Head of caudate nucleus (tissue), 42 donors: ENCODE results near the gene NACAD.

Experiments
- DNase-seq, 42 donors: peaks; one replicate each; pipeline versions ENCODE4 v3.0.0 to v3.0.0-alpha.2; 2020 to 2021; ENCODE audit warnings: mixed read lengths in 7 of 42
- intact Hi-C: fragments of 100-400 bp; cut with DNase I; formaldehyde crosslinking; loops from one replicate; pipeline ENCODE4 v1.15.0; 2022

The NACAD gene

DNA sequence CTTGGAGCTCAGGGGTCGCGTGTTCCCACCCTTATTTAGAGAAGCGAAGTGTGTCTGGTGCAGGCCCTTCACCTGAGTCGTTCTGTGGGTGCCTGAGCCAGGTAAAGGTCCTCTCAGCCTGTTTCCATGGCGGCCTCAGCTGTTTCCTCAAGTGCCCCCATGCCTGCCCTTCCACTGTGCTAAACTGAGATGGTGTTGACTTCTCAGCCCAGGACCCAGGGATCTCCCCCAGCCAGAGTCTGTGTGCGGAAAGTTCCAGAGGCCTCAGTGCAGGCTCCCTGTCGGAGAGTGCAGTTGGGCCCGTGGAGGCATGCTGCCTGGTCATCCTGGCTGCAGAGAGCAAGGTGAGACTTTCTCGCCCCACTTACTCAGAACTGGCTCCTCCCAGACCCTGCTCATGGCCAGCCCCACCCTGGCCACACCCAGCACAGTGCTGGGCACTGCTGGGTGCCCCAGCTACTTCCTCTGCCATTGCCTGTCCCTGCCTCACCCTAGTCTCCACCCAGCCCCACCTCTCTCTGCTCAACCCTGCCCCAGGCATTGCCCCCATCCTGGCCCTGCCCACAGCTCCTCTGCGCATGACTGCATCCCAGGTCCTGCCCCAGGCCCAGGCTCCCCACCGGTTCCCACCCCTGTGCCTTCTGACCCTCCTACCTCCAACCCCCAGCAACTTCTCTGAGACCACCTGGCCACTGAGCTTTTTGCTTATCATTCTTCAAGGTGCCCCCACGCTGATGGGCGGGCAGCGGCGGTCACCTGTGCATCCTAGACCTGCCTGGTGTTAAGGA, 20.3 kb downstream of the NACAD start:
- peak in 1 of 42 donors; percentile 19 for DNase-seq
- intact Hi-C loops, result no loop called here

DNA sequence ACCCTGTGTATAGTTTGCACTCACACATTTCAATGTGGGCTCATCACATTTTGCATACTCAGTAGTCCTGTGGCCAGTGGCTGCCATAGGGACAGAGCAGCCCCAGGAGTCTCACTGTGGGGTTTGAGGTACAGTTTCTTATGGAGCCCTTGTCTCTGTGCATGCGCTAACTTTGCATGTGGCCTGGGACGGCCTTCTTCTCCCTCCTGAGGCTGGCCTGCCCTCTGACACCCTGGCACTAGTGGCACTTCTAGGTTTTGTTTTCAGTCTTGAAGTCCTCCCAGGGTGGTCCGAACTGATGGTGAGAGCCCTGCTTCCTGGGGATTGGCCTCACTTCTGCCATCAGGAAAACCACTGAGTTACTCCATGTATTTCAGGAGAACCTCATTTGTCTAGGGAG, 21.2 kb downstream of the NACAD start:
- intact Hi-C loops, result no loop called here
- peak in 1 of 42 donors; percentile 12 for DNase-seq

DNA sequence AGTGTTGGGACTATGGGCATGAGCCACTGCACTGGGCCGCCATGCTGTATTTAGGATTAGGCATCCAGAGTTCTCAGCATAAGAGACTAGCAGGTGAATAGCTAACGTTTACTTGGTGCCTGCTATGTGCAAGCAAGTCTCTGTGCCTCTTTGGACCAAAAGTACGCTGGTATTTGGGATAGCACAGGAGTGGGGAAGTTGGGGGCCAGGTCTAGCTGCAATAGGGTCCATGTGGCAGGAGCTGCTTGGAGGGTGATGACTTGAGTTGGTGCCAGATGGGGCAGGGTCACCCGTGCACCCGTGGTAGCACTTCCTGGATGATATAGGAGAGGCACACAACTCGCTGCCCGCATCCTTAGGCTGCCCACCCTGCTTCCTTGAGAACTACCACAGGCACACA, 22.4 kb downstream of the NACAD start:
- DNase-seq, result peak in 2 of 42 donors; percentile 21 to 33
- intact Hi-C loops, result no loop called here

DNA sequence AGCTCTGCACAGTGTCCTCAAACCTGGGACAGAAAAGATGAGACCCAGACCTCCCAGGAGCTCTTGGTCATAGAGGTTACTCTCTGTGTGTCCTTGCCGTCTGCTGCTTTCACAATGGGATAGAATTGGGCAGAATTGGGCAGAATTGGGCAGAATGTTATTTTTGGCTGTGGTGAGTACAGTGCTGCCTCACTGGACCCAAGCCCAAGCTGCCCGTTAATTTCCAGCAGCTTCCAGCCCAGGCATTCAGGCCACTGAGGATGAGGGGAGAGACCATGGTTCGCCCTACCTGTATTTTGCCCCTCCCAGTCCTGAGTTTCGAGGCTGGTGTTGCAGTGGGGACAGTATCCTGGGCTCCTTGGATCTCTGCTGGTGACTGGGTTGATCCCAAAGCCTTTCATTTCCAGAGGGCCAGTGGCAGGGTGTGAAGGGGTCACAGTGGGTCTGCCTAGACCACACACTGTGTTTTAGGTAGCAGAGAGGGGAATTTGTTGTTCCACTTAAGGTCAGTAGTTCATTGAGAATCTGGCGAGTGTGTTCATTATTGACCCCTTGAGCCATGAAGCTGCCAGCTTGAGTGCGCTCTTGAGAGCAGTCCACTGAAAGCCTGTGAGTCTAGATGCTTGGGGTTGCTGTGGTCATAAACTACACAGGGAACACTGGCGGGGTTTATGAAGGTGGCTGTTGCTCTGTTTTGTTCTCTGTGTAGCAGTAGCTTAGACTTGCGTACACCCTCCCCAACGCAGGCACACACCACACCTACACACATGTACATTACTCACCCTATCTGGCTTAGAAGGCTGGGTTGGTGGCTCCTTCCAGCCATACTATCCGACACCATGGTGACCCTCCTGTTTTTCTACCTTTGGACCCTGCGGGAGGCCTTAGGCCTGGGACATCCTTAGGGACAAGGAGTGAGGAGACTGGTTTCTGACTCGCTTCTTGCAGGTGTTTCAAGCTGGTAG, 23.5 kb downstream of the NACAD start:
- DNase-seq, result peak in 3 of 42 donors; percentile 27 to 69 (median 41)
- intact Hi-C loops, result no loop called here

DNA sequence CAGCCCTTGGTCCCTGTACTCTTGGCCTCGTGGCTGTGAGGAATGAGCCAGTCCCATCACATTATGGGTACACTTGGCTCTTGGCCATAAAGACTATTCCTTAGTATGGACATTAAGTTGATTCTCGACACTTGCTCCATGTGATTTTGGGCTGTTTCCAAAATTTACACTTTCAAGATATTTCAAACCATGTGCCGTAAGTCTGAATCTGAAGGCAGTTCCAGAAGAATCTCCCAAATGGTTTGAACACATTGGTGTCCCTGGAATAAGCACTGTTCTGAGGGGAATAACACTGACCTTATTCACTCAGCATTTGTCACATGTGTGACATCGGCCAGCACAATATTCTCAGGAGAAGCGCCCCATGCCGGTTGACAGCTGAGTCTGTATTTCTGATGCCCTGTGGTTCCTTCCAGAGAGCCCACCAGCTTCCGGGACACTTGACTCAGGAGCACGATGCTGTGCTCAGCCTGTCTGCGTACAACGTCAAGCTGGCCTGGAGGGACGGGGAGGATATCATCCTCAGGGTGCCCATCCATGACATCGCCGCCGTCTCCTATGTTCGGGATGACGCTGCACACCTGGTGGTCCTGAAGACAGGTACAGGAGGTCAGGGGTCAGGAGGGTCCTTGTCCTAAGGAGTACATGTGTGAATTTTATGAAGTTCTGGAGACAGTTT, 24.6 kb downstream of the NACAD start:
- intact Hi-C loops, result no loop called here
- DNase-seq, result peak in 1 of 42 donors; percentile 32

DNA sequence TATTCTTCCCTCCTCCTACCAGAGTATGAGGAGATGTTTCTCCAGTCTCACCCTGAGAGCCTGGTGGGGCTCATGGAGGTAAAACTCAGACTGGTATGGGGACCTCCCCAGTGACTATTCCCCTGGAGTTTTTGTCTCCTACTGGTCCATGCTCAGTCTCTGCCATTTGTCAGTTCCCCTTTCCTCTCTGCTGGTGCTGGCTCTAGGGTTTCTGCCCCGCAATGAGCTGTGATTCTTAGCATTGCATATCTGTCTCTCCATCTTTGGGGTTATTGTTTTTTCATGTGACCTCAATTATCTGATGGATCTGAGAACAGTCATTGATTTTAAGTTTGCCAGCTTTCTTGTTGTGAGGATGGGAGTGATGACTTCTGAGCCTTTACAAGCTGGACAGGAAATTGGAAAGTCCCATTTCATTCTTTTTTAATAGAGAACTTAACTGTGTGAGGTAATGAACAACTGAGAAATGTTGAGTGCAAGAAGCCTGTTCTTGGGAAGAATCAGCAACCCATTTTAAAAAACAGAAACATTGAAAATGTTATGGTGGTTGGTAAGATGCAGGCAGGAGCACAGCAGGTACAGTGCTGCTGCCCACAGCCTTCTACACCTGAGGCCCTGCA, 26.9 kb downstream of the NACAD start:
- DNase-seq, result no peak
- intact Hi-C loops, result no loop called here

DNA sequence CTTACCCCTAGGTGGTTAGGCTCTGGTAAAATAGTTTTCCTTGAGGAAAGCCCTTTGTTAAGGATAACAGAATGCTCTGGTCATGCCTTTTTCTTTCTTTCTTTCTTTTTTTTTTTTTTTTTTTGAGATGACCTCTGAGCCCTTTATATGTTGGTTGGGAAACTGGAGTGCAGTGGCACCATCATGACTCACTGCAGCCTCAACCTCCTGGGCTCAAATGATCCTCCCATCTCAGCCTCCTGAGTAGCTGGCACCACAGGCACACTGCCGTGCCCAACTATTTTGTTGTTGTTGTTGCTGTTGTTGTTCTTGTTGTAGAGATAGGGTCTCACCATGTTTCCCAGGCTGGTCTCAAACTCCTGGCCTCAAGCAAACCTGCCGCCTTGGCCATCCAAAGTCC, 27.4 kb downstream of the NACAD start:
- intact Hi-C loops, result no loop called here

DNA sequence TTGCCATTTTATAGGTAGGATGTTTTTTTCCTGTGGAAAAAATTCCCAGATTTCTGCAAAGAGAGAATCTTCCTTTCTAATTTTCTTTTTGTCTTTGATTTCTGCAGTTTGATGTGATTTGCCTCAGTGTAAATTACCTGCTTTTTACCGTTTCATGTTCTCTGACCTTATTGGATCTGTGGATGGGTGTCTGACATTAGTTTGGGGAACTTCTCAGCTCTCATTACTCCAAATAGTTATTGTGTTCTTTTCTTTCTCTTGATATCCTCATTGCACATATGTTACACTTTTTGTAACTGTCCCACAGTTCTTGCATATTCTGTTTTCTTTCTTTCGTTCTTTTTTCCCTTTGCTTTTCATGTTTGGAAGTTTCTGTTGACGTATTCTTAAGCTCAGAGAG, 28.5 kb downstream of the NACAD start:
- no peak for DNase-seq
- intact Hi-C loops, result no loop called here

More for the DNA sequence above, 27.4 kb downstream of the NACAD start:
- no peak for DNase-seq

DNA sequence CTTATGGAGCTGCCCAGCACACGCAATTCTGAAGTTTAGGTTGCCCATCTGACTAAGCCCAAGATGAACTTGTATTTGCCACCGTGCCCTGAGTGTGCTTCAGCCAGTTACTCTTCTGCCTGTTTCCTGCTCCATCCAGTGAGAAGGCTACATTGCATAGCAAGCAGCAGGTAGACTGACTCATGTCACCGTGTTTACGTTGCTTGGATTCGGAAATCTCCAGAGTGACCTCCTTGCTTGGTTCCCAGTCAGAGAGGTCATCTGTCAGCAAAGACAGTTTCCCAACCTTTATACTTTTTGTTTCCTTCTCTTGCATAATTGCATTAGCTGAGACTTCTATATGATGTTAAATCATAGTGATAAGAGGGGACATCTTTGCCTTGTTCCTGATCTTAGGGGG, 30.9 kb downstream of the NACAD start:
- intact Hi-C loops, result no loop called here
- no peak for DNase-seq

DNA sequence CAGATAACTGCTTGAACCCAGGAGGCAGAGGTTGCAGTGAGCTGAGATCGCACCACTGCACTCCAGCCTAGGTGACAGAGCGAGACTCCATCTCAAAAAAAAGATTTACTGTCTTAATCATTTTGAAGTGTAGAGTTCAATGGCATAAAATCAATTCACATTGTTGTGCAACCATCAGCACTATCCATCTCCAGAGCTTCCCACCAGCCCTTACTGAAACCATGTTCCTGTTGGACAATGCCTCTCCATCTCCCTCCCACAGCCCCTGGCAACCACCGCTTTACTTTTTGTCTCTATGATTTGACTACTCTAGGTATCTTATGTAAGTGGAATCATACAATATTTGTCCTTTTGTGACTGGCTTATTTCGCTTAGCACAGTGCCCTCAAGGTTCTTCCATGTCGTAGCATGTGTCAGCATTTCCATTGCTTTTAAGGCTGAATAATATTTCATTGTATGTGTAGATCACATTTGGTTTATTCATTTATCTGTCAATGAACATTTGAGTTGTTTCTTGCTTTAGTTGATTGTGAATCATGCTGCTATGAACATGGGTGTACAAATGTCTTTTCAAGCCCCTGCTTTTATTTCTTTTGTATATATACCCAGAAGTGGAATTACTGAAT, 33.1 kb downstream of the NACAD start:
- DNase-seq, result peak in 1 of 42 donors; percentile 2
- intact Hi-C loops, result no loop called here

DNA sequence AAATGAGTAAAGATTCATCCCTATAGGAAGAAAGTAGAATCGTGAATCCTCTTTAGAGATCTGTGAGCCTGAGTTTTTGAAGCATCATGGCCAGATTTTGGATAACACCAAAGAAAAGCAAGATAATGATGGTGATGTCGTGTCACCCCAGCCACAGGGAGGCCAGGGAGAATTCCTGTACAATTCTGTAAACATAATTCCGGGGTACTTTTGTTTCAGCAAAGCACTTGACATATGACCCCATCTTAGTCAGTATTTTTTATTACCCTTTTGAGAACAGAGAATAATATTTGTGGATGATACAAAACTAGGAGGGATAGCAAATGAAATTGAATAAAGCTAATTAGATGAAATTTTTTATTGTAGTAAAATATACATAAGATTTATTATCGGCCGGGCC, 33.8 kb downstream of the NACAD start:
- intact Hi-C loops, result no loop called here
- DNase-seq, result no peak

DNA sequence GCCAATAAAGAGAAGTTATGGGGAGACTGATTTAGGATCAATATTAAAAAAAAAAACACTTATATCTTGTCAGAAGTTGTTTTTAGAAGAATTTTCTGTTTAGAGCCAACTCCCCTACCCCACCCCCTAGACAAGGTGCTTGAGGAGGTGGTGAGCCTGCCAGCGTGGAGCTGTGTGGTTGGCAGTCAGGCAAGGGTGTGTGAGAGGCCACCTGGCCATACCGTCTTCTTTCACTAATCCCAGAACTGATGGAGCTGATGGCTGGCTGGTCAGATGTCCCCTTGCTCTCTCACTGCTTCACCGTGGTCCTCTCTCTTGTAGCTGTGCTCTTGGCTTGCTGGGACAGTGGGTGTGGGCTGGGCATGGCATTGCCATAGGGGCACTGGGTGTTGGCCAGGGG, 34.3 kb downstream of the NACAD start:
- intact Hi-C loops, result no loop called here
- DNase-seq, result peak in 1 of 42 donors; percentile 11

DNA sequence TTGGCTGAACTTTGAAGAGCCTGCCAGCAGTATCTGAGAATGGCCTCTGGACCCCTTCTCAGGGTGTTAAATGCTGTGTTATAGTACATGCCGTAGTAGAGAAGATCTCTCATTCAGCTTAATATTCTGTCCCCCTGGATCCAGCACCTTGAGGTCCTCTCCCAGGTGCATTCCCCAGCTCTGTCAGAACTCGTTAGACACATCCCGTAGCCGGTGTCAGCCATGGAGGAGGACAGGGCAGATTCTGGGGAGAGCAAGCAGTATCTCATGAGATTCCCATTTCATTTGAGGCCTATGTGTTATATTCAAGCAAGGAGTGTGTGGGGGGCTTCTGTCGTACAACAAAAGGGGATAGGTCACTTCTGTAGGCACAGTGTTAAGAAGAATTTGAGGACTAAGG, 34.8 kb downstream of the NACAD start:
- intact Hi-C loops, result no loop called here
- DNase-seq, result no peak

DNA sequence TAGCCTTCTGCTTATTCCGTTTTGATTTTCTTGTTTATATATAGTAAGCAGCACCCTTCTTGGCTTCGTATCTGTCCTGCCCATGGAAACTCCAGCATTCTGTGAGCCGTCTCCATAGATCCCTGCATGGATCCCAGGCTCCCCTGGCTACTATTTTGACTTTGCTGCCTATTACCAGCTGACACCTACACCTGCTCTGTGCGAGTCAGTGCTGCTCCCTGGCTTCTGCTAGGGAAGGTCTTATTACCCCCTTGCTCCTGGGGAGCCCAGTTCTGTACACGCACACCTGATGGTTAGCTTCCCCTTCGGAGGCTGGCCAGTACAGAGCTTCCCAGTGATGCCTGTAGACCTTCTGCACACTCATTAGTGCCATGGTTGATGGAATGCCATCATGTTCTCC, 35.4 kb downstream of the NACAD start:
- intact Hi-C loops, result no loop called here
- DNase-seq, result peak in 1 of 42 donors; percentile 11

DNA sequence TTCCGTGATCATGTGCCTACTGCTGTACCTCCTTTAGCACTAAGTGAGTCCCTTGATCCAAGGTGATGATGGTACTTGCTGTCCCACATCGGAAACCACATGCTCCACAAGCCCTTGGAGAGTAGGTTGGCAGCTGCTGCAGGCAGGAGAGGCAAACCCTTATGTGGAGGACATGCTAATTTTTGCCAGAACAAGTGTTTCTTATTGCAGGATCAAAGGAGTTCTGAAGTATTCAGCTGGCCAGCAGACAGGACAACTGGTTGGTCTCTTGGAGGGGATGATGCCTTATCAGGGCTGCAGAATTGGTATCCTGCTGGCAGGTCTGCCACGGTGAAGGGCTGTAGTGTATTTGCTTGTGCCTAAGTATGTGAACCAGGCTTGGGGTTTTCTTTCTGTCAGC, 36.8 kb downstream of the NACAD start:
- intact Hi-C loops, result no loop called here

DNA sequence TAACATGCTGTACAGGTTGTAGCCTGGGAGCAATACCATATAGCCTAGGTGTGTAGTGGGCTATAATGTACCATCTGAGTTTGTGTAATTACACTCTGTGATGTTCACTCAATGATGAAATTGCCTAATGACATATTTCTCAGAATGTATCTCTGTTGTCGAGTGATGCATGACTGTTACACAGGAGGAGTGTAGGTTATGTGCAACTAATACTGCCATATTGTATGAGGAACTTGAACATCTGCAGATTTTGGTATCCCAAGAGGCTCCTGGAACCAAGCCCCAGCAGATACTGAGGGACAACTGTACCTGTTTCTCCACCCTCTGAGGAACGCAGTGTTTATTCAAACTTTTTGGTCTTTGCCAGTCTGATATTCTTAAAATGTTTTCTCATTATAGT, 38.6 kb downstream of the NACAD start:
- intact Hi-C loops, result no loop called here
- no peak for DNase-seq

More for the DNA sequence above, 36.8 kb downstream of the NACAD start:
- DNase-seq, result peak in 1 of 42 donors; percentile 4

DNA sequence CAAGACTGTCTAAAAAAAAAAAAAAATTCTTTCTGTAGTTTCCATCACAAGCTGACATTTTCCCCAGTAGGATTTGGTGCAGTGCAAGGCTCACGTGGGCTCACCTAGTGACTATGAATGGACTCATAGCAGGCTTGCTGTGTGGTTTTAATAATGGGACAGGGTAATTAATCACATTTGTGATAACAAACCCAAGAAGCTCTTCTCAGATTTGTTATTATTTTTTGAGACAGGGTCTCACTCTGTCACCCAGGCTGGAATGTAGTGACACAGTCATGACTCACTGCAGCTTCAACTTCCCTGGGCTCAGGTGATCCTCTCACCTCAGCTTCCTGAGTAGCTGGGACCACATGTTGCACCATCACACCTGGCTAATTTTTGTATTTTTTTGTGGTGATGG, 40.0 kb downstream of the NACAD start:
- intact Hi-C loops, result no loop called here
- no peak for DNase-seq

DNA sequence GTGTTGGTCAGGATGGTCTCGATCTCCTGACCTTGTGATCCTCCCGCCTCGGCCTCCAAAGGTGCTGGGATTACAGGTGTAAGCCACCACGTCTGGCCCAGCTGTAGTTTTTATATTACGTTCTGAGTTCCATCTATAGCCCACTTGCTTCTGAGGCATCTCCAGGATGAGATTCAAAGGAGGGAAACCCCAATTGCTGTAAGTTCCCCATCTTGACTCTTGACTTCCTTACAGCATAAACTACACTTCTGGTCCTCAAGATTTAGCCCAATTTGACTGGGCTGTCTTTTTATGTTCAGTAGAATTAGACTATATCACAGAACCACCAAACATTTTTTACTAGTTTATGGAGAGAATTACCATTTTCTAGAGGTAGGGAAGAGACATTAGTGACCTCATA, 44.4 kb downstream of the NACAD start:
- intact Hi-C loops, result no loop called here
- no peak for DNase-seq

DNA sequence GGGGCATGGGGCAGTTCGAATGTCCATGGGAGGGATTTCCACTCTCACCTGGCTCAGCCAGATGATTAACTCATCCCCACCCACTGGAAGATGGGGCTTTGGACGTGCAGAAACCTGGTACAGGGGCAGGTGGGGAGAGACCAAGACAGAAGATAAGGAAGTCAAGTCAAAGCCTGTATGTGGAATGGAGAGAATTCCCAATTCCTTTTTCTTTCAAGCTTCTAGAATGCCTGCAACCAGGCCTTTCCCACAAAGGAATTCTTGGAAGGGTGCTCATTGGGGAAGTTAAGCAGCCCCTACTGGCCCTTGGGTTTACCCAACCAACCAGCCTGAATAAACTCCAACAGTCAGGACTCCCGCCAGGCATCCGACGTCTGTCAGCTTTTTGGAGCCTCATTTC, 49.7 kb downstream of the NACAD start:
- no peak for DNase-seq
- intact Hi-C loops, result no loop called here
